Muscle of leg (tissue), 11 donors: ENCODE measurements around the gene GRIA1. TPM values are rescaled to one million over a fixed set of nuclear protein-coding genes. Genes with fewer than 3 reads are reported as not detected.

ENCODE experiments used
- DNase-seq: peaks from one replicate; pipeline ENCODE4 v3.0.0; 2013
- H3K27ac ChIP-seq: one replicate; pipeline ENCODE4 v1.5.1; 2013; ENCODE audit warnings: mild to moderate bottlenecking, low read length, control low read depth
- H3K27me3 ChIP-seq: one replicate; pipeline ENCODE4 v1.6.1; 2013; ENCODE audit warnings: low read length; ENCODE audit not compliant: control insufficient read depth, insufficient read depth
- H3K36me3 ChIP-seq: one replicate; pipeline ENCODE4 v1.6.1; 2013; ENCODE audit warnings: low read length; ENCODE audit not compliant: control insufficient read depth, insufficient read depth
- H3K4me1 ChIP-seq: one replicate; pipeline ENCODE4 v1.6.1; 2013; ENCODE audit warnings: low read length; ENCODE audit not compliant: control insufficient read depth, insufficient read depth
- H3K4me3 ChIP-seq: one replicate; pipeline ENCODE4 v1.5.1; 2013; ENCODE audit warnings: low read length, control low read depth
- H3K9me3 ChIP-seq: replicated peaks from 2 replicates; pipeline ENCODE4 v1.6.1; 2013; ENCODE audit warnings: low read depth, low read length; ENCODE audit not compliant: control insufficient read depth
- WGBS: methylation state at CpG from one replicate; pipeline ENCODE4 v1.1.5; 2013; ENCODE audit warnings: missing lambda C conversion rate; ENCODE audit not compliant: insufficient coverage; 5-methylcytosine and 5-hydroxymethylcytosine counted together
- polyA plus RNA-seq, 8 donors: library from polyadenylated mRNA; unstranded; fragments of 120-200 nt; gene quantifications; one replicate each; pipeline versions ENCODE4 v1.2.1 to v1.2.3, GENCODE V29; 2013; ENCODE audit warnings: inconsistent platforms in 1 of 8, low replicate concordance in 1 of 8; ENCODE audit not compliant: insufficient read length in 8 of 8, insufficient read depth in 1 of 8
- total RNA-seq: library from RNA; stranded (reverse); fragments of 120-200 nt; gene quantifications from one replicate; pipeline ENCODE4 v1.2.4, GENCODE V29; 2013

The GRIA1 gene
- total and polyA plus RNA-seq, 9 donors = 0.37 to 1.1 (median 0.84) TPM

DNA sequence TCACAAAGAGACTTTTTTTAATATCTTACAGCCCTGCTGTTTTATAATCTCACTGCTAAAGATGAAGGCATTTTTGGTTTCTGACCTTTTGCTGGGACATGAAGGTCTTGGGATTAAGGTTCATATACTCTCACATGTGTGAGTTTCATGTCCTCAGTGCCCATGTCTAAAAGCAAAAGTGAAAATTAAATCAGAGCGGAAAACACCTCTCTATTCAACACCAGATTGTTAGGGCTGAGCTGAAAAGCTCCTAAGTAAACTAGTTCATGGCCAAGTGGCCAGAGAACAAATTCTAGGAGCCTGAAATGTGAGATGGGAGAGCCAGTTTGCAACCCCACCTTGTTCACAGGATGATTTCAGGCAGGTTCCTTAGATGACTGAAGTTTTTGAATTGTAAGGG is 110.9 kb downstream of the GRIA1 start:
- Histone ChIP-seq H3K27me3 (no peaks in the 10 kb centered on the region), H3K4me3 (no peak overlapping the region), H3K9me3 (no peaks in the 10 kb centered on the region), H3K4me1 (no peaks in the 10 kb centered on the region), H3K27ac (no peak overlapping the region), H3K36me3 (no peaks in the 10 kb centered on the region)
- no CpG with 5 or more reads among the region's 1 CpG for WGBS
- no peak for DNase-seq

DNA sequence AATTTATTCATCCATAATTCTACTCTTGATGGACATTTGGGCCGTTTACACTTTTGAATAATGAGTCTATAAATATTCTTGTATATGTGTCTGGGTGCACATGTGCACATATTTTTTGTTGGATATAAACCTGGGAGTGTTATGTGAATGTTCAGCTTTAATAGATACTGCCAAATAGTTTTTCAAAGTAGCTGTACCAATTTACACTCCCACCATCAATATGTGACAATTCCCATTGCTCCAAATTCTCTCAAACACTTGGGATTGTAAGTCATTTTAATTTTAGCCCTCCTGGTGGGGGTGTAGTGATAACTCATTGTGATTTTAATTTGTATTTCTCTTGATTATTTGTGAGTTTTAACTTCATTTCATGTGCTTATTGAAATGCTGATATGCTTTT is 114.9 kb downstream of the GRIA1 start:
- H3K9me3 ChIP-seq = no peaks in the 10 kb centered on the region
- no peak for DNase-seq
- H3K4me1 ChIP-seq = no peaks in the 10 kb centered on the region
- no peaks in the 10 kb centered on the region for H3K36me3 ChIP-seq
- no CpG with 5 or more reads among the region's 1 CpG for WGBS
- H3K4me3 ChIP-seq = no peak overlapping the region
- no peaks in the 10 kb centered on the region for H3K27me3 ChIP-seq
- no peak overlapping the region for H3K27ac ChIP-seq

DNA sequence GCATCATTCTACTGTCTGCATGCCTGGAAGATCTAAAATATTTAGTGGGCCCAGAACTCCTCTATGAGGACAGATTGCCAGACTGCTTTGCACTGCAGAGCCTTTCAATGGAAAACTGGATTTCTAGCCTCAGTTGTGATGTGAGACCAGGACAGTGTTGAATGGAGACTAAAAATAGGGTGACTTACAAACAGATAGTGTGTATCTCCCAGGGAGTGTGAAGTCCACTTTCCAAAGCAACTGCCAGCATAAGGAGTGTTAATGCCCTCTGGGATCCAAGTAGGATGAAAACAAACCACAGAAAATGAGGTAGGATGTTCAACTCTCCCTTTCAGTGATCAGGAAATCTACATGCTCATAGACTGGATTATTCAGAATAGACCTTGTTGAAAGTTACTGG is 119.5 kb downstream of the GRIA1 start:
- Histone ChIP-seq H3K4me3 (no peak overlapping the region), H3K36me3 (no peaks in the 10 kb centered on the region), H3K27ac (no peak overlapping the region), H3K27me3 (no peaks in the 10 kb centered on the region), H3K9me3 (no peaks in the 10 kb centered on the region), H3K4me1 (no peaks in the 10 kb centered on the region)
- no peak for DNase-seq

DNA sequence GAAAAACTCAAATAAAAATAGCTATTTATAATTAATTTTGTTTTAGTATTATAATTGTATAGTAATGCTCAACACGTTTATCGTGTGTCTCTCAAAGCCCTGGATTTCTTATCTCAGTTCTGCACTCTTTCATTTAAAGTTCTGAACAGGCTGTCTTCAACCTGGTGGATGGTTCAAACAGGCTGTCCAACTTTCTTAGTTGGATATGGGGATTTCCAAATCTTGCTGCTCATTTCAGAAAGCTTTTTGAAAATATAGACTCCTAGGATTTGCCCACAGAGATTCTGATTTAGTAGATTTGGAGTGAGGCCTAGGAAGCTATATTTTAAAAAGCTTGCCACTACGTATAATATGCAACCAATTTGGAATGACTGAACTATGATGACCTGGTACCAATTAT is 120.3 kb downstream of the GRIA1 start:
- no peaks in the 10 kb centered on the region for H3K36me3 ChIP-seq
- no peak overlapping the region for H3K27ac ChIP-seq
- H3K27me3 ChIP-seq = no peaks in the 10 kb centered on the region
- H3K4me3 ChIP-seq = no peak overlapping the region
- no peaks in the 10 kb centered on the region for H3K9me3 ChIP-seq
- DNase-seq = no peak
- H3K4me1 ChIP-seq = no peaks in the 10 kb centered on the region
- no CpG with 5 or more reads among the region's 3 CpGs for WGBS

DNA sequence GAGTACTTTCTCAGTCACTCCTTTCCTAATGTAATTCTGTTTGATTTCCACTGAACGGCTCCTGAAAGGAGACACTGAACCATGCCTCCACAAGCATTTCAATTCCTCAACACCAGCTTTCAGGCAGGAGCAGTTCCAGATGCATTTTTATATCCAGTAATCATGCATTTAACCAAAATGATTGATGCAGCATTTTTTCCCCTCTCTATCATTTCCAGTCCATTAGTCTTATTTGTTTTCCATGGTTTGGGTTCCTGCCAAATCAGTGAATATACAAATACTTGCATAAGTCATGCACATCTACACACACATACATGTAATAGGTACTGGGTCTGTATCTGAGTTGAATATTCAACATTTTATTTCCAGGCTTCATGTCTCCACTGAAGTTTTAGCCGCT is 122.7 kb downstream of the GRIA1 start:
- Histone ChIP-seq H3K36me3 (no peaks in the 10 kb centered on the region), H3K27me3 (no peaks in the 10 kb centered on the region), H3K9me3 (no peaks in the 10 kb centered on the region), H3K4me1 (no peaks in the 10 kb centered on the region), H3K27ac (no peak overlapping the region), H3K4me3 (no peak overlapping the region)
- DNase-seq = no peak
- 11% methylated on average over 1 of the region's 2 CpGs for WGBS

DNA sequence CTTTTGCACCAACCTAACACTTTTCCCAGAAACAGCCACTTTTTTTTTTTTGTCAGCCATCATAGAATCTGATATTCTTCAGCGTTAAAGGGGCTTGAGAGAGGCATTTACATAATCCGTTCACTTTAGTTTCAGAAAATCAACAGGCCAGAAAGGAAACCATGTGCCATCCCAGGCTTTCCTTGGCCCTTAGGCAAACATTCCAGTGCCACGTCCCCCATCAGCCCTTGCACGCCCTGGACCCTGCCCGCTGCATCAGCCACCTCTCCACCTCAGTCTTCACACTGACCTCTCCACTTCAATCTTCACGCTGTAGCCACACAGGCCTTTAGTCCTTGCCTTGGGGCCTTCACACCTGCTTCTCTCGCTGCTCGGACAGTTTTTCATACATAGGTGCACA is 123.2 kb downstream of the GRIA1 start:
- 79% methylated on average over 8 of the region's 8 CpGs for WGBS
- no peak overlapping the region for H3K4me3 ChIP-seq
- no peak for DNase-seq
- no peaks in the 10 kb centered on the region for H3K9me3 ChIP-seq
- H3K27me3 ChIP-seq = no peaks in the 10 kb centered on the region
- no peaks in the 10 kb centered on the region for H3K36me3 ChIP-seq
- no peaks in the 10 kb centered on the region for H3K4me1 ChIP-seq
- no peak overlapping the region for H3K27ac ChIP-seq

DNA sequence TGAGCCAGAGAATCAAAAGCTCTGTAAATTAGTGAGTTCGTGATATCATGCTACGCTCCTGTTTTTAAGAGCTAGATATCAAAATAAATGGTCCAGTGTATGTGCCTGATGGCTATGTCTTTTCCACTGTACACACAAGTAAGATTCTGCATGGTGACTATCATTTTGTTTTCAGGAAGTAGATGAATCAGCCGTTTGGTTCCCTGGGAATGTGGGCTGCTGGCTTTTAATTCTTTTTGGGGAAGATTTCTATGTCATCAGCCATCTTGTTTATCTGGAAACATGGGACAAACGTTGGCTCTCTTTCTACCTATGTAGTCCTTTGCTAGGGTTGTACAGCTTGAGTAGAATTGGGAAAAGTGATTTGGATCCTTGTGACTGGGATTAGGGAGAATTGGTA is 126.7 kb downstream of the GRIA1 start:
- H3K36me3 ChIP-seq = no peaks in the 10 kb centered on the region
- H3K9me3 ChIP-seq = no peaks in the 10 kb centered on the region
- H3K4me1 ChIP-seq = no peaks in the 10 kb centered on the region
- H3K27me3 ChIP-seq = no peaks in the 10 kb centered on the region
- H3K27ac ChIP-seq = no peak overlapping the region
- no peak overlapping the region for H3K4me3 ChIP-seq
- no peak for DNase-seq
- 100% methylated on average over 2 of the region's 4 CpGs for WGBS

DNA sequence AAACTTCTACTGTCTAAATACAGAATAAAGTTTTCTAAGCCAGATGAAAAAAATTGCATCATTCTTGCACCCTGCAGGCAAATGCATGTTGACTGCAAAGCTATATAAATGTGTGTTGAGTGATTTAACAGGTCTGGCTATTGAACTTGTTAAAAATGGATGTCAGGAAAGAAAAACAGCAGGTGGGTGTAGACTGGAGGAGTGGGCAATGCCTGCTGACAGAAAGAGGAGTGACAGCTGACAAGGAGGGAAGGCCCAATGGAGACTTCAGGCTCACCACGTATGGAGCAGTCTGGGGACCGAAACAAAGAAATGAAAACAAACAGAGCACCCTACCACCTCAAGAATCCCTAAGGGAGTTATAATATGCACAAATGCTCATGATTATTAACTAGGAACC is 127.8 kb downstream of the GRIA1 start:
- Histone ChIP-seq H3K9me3 (no peaks in the 10 kb centered on the region), H3K27me3 (no peaks in the 10 kb centered on the region), H3K36me3 (no peaks in the 10 kb centered on the region), H3K4me1 (no peaks in the 10 kb centered on the region), H3K27ac (no peak overlapping the region), H3K4me3 (no peak overlapping the region)
- no CpG with 5 or more reads among the region's 2 CpGs for WGBS
- no peak for DNase-seq

DNA sequence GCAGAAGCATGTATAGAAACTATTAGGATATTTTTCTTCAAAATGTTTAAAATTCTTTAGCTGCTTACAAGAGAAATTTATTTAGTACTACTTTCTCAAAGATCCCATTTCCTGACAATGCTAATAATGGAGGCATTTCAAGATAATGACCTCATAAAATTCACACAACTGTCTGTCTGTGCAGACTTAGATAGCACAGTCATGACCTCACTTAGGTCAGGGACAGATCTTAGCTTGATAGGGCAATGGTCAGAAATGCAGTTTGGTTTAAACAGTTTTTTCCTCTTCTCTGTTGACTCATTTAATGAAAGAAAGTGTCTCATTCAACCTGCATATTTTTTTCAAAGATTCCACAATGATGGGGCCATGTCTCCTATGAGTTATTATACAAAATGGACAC is 128.4 kb downstream of the GRIA1 start:
- no peaks in the 10 kb centered on the region for H3K36me3 ChIP-seq
- H3K4me1 ChIP-seq = no peaks in the 10 kb centered on the region
- no peak overlapping the region for H3K4me3 ChIP-seq
- no peaks in the 10 kb centered on the region for H3K27me3 ChIP-seq
- DNase-seq = no peak
- no peak overlapping the region for H3K27ac ChIP-seq
- no peaks in the 10 kb centered on the region for H3K9me3 ChIP-seq

DNA sequence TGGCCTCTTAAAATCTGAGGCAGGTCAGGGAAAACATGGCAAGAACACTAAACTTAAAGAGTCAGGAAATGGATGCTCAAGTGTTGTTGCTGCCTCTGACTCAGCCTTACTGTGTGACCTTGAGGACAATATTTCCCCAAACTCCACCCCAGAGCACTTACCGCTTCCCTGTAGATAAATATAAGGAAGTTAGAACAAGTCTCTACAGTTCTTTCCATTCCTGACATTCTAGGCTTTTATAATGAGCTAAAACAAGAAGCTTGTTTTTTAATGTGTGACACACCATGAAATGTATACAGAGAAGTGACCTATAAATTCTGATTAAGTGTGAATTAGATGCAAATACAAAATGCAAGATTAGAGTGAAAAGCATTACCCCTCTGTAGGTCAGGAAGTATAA is 129.3 kb downstream of the GRIA1 start:
- Histone ChIP-seq H3K27me3 (no peaks in the 10 kb centered on the region), H3K4me3 (no peak overlapping the region), H3K4me1 (no peaks in the 10 kb centered on the region), H3K36me3 (no peaks in the 10 kb centered on the region), H3K27ac (no peak overlapping the region), H3K9me3 (no peaks in the 10 kb centered on the region)
- DNase-seq = no peak
- no CpG with 5 or more reads among the region's 1 CpG for WGBS

DNA sequence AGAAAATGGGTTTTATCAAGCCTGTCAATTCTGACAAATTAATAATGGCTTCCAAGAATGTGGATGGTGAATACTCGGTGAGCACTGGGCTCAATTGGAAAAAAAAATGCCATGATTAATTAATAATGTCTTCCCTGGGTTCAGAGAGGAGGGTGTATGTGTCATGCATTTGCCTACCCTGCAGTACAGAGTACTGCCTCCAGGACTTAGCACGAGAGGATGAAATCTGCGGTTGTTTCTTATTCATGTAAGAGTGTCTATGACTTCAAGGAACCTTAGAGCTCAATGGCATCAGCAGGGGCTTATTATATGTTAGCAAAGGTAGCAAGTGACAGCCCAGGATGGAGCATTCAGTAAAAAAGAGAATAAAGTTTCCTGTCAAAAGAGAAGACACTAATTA is 132.7 kb downstream of the GRIA1 start:
- Histone ChIP-seq H3K4me3 (no peak overlapping the region), H3K27ac (no peak overlapping the region), H3K4me1 (no peaks in the 10 kb centered on the region), H3K36me3 (no peaks in the 10 kb centered on the region), H3K9me3 (no peaks in the 10 kb centered on the region), H3K27me3 (no peaks in the 10 kb centered on the region)
- DNase-seq = no peak
- WGBS = 44% methylated on average over 2 of the region's 3 CpGs
